Epidermal melanocyte (primary cell): ENCODE data around the gene LMAN2.
"Not testable (repeated sequence)": the region's sequence is repeated elsewhere in the genome, so short reads cannot be mapped to it uniquely, and the experiment has no call there.

Source experiments
- DNase-seq: peaks from one replicate; pipeline ENCODE4 v3.0.0; 2011; ENCODE audit warnings: low spot score; ENCODE audit not compliant: insufficient read length

The LMAN2 gene

GRCh38 chr5:177307544-177308363 is 43.7 kb downstream of the LMAN2 start:
- DNase-seq: no peak

- no peak for DNase-seq
These were observed 44.6 kb downstream of the LMAN2 start for GRCh38 chr5:177306674-177307543.

- DNase-seq: not testable (repeated sequence)
These were observed 45.3 kb downstream of the LMAN2 start for GRCh38 chr5:177306103-177306640.

GRCh38 chr5:177304392-177305119 is 46.9 kb downstream of the LMAN2 start:
- DNase-seq: no peak

- no peak for DNase-seq
These were observed 47.5 kb downstream of the LMAN2 start for GRCh38 chr5:177303925-177304391.

- DNase-seq: peak; percentile 93
These were observed 48.1 kb downstream of the LMAN2 start, which contains the start of the genes PRELID1 and RAB24 for GRCh38 chr5:177303121-177303924. TSS of gene PRELID1 (plus strand) at chr5:177303799. CDS start at chr5:177303986, 187 bp downstream. TSS of gene RAB24 (minus strand) at chr5:177303719. CDS start at chr5:177303288, 431 bp downstream.

GRCh38 chr5:177302354-177303110 is 48.9 kb downstream of the LMAN2 start:
- DNase-seq: no peak

GRCh38 chr5:177301503-177302165 is 49.8 kb downstream of the LMAN2 start:
- DNase-seq: no peak

- DNase-seq: no peak
These were observed 50.5 kb downstream of the LMAN2 start for GRCh38 chr5:177300951-177301350.

- DNase-seq: no peak
These were observed 51.1 kb downstream of the LMAN2 start for GRCh38 chr5:177300236-177300880.

GRCh38 chr5:177299697-177300096 is 51.8 kb downstream of the LMAN2 start:
- no peak for DNase-seq

GRCh38 chr5:177297922-177298321 is 53.5 kb downstream of the LMAN2 start:
- DNase-seq: no peak

- DNase-seq: no peak
These were observed 54.9 kb downstream of the LMAN2 start for GRCh38 chr5:177296581-177296980.

GRCh38 chr5:177295924-177296323 is 55.5 kb downstream of the LMAN2 start:
- no peak for DNase-seq

- no peak for DNase-seq
These were observed 56.8 kb downstream of the LMAN2 start for GRCh38 chr5:177294632-177295031.

- DNase-seq: no peak
These were observed 57.5 kb downstream of the LMAN2 start for GRCh38 chr5:177293819-177294581.

- DNase-seq: no peak
These were observed 59.7 kb downstream of the LMAN2 start for GRCh38 chr5:177291735-177292134.
